Activated CD4-positive, alpha-beta T cell treated with anti-CD3 and anti-CD28 coated beads, Interleukin-2, amount 10 ng/mL, durations not matched to agents 7 days and 5 days (primary cell): ENCODE measurements around the gene CATSPERE. TPM values are rescaled to one million over a fixed set of nuclear protein-coding genes. Genes with fewer than 3 reads are reported as not detected.
A peak's percentile ranks its signal among the peaks of the same experiment; 100 is the strongest.

Experiments
- CTCF ChIA-PET: fragments of 350-600 bp; sonication (Branson Sonifier 250); formaldehyde crosslinking; loops from one replicate; lab custom pipeline; 2021; ENCODE audit warnings: antibody characterized with exemption; lab: Charles Lee
- POLR2A ChIA-PET: fragments of 350-600 bp; sonication (Branson Sonifier 250); formaldehyde crosslinking; loops from one replicate; lab custom pipeline; 2021; ENCODE audit warnings: antibody characterized with exemption; lab: Charles Lee
- DNase-seq: peaks from one replicate; pipeline ENCODE4 v3.0.0-alpha.2; 2020
- H3K27ac Mint-ChIP-seq: one replicate; pipeline ENCODE4 v1.8.0; 2021; ENCODE audit warnings: mild to moderate bottlenecking, moderate library complexity, mixed read lengths
- H3K27me3 Mint-ChIP-seq: one replicate; pipeline ENCODE4 v1.8.0; 2021; ENCODE audit warnings: mixed read lengths
- H3K36me3 Mint-ChIP-seq: one replicate; pipeline ENCODE4 v1.8.0; 2021; ENCODE audit warnings: low read depth, mixed read lengths
- H3K4me1 Mint-ChIP-seq: one replicate; pipeline ENCODE4 v1.8.0; 2021; ENCODE audit warnings: mixed read lengths
- H3K4me3 Mint-ChIP-seq: one replicate; pipeline ENCODE4 v1.8.0; 2021; ENCODE audit warnings: mild to moderate bottlenecking, moderate library complexity, mixed read lengths
- H3K9me3 Mint-ChIP-seq: one replicate; pipeline ENCODE4 v1.8.0; 2021; ENCODE audit warnings: mixed read lengths
- total RNA-seq, 2 experiments: library from RNA; stranded (reverse); gene quantifications; one replicate each; pipeline ENCODE4 v1.2.3, GENCODE V29; 2021

CATSPERE gene, protein sequence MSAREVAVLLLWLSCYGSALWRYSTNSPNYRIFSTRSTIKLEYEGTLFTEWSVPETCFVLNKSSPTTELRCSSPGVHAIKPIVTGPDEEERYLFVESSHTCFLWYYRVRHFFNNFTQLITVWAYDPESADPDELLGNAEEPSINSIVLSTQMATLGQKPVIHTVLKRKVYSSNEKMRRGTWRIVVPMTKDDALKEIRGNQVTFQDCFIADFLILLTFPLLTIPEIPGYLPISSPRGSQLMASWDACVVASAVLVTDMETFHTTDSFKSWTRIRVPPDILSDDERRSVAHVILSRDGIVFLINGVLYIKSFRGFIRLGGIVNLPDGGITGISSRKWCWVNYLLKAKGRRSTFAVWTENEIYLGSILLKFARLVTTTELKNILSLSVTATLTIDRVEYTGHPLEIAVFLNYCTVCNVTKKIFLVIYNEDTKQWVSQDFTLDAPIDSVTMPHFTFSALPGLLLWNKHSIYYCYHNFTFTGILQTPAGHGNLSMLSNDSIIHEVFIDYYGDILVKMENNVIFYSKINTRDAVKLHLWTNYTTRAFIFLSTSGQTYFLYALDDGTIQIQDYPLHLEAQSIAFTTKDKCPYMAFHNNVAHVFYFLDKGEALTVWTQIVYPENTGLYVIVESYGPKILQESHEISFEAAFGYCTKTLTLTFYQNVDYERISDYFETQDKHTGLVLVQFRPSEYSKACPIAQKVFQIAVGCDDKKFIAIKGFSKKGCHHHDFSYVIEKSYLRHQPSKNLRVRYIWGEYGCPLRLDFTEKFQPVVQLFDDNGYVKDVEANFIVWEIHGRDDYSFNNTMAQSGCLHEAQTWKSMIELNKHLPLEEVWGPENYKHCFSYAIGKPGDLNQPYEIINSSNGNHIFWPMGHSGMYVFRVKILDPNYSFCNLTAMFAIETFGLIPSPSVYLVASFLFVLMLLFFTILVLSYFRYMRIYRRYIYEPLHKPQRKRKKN
- under 1 TPM; 0.58 to 0.69 TPM for total RNA-seq

DNA sequence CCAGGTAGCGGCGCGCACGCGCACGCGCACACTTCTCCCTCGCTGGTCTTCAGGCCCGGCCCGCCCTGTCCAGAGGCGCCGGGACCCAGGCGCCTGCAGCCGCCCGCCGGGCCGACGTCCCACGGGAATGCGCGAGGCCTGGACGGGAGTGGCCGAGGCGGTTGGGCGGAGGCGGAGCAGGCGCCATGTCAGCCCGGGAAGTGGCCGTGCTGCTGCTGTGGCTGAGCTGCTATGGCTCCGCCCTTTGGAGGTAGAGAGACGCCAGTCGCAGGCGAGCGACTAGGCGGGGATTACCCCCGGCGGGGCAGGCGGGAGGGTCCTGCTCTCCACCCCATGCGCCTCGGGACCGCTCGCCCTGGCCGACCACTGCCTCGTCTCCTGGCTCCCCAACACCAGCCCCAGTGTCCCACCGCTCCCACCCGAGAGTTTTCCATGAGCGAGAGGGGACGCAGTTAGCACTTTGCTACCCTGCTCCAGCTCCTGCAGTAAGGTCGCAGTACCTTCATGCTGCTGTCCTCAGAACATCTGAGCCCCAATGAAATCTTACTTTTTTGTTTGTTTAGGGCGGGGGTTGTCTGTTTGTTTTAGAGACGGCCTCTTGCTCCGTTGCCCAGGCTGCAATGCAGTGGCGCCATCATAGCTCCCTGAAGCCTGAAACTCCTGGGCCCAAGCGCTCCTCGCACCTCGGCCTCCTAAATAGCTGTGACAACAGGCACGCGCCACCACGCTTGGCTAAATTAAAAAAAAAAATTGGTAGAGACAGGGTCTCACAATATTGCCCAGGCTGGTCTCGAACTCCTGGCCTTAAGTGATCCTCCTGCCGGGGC is at the start of gene CATSPERE:
TSS of gene CATSPERE (plus strand) at position 29 of the 827 bp plus-strand sequence. CDS start at position 186, 157 bp downstream.
- peak within 1 kb of the TSS; percentile 74 for H3K4me3 Mint-ChIP-seq
- ChIA-PET POLR2A (no interaction called here), CTCF (interaction anchor here (0.6 to 1.6 kb wide), 5 partner anchors 11 to 492 kb away, joined by 3 to 7 read pairs (median 4); no protein-coding TSS in a partner anchor)
- H3K27ac Mint-ChIP-seq, result peak within 1 kb of the TSS; percentile 91
- H3K4me1 Mint-ChIP-seq, result peaks cover 19% of the 10 kb centered on the region
- peak; percentile 81 for DNase-seq
- no peaks in the 10 kb centered on the region for H3K27me3 Mint-ChIP-seq
- H3K36me3 Mint-ChIP-seq, result peaks cover 23% of the 10 kb centered on the region
- peaks cover 12% of the 10 kb centered on the region for H3K9me3 Mint-ChIP-seq

DNA sequence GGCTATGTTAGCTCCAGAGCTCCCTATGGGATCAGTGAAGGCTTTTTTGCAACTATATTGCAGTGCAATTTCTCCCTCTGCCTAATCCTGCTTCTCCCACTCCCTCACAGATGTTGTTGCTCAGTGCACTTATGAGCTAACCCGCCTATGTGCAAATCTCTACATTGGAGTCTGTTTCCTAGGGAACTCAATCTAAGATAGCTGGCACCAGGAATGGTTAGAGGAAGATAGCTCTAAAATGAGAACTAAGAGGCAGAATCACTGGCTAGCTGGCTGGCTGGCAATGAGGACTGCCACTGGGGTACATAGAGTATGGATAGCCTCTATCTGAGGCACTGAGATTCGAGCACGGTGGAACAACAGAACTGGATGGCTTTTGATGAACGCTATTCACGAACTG is 48.9 kb upstream of the CATSPERE start:
- Mint-ChIP-seq H3K27me3 (no peaks in the 10 kb centered on the region), H3K27ac (no peak overlapping the region), H3K4me3 (no peak overlapping the region), H3K9me3 (no peaks in the 10 kb centered on the region), H3K36me3 (peaks cover 84% of the 10 kb centered on the region), H3K4me1 (peaks cover 6% of the 10 kb centered on the region)
- ChIA-PET POLR2A (interaction anchor here (0.6 kb wide), 1 partner anchor 589 kb away, joined by 3 read pairs; no protein-coding TSS in a partner anchor), CTCF (interaction anchor here (0.9 to 1.5 kb wide), 3 partner anchors 14 to 48 kb away, joined by 3 to 5 read pairs (median 5); no protein-coding TSS in a partner anchor)
- no peak for DNase-seq

DNA sequence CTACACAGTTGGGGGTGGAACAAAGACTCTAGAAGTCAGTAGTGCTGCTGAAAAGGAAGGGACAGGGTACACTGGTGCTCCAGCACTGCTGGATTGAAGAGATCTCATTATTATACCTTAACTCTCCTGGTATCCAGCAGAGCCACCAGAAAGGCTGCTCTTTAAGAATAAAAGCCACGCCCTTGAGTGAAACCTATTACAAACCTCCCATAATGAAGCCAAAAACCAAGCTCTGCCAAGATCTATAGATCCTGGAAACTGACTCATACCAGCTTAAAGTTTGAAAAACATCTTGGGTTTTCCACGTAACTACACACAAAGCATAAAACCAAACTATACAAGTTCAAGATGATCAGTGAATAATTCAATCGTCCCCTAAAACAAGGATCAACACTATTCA is 47.3 kb upstream of the CATSPERE start:
- no peak for DNase-seq
- H3K4me1 Mint-ChIP-seq, result peaks cover 6% of the 10 kb centered on the region
- peaks cover 82% of the 10 kb centered on the region for H3K36me3 Mint-ChIP-seq
- no peak overlapping the region for H3K4me3 Mint-ChIP-seq
- CTCF ChIA-PET, result interaction anchor here (1.1 to 1.7 kb wide), 4 partner anchors 8 to 60 kb away, joined by 3 to 8 read pairs (median 4); no protein-coding TSS in a partner anchor
- no peaks in the 10 kb centered on the region for H3K27me3 Mint-ChIP-seq
- H3K9me3 Mint-ChIP-seq, result no peaks in the 10 kb centered on the region
- no peak overlapping the region for H3K27ac Mint-ChIP-seq
- POLR2A ChIA-PET, result no interaction called here

DNA sequence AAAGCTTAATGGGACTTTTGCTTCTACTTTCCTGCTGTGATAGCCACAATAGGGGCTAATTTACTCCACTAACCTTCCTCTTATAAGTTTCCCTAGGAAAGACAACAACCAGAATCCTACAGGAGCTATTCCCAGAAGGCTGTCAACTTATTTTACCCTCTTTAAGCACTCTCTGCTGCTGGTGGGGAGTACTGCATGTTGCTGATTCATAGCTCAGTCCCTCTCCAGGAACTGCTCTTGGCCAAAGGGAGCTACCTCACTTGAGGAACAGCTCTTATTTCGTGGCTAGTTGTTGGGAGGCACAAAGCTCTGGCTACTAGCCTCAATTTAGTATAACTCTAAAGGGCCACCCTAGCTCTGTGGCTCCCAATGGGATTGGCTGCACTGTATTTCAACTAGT is 46.5 kb upstream of the CATSPERE start:
- H3K9me3 Mint-ChIP-seq, result no peaks in the 10 kb centered on the region
- ChIA-PET CTCF (interaction anchor here (0.6 to 1.7 kb wide), 3 partner anchors 13 to 1372 kb away, joined by 4 to 8 read pairs (median 5); no protein-coding TSS in a partner anchor), POLR2A (no interaction called here)
- H3K4me1 Mint-ChIP-seq, result peaks cover 6% of the 10 kb centered on the region
- no peak for DNase-seq
- peaks cover 81% of the 10 kb centered on the region for H3K36me3 Mint-ChIP-seq
- no peak overlapping the region for H3K27ac Mint-ChIP-seq
- H3K27me3 Mint-ChIP-seq, result no peaks in the 10 kb centered on the region
- H3K4me3 Mint-ChIP-seq, result no peak overlapping the region

DNA sequence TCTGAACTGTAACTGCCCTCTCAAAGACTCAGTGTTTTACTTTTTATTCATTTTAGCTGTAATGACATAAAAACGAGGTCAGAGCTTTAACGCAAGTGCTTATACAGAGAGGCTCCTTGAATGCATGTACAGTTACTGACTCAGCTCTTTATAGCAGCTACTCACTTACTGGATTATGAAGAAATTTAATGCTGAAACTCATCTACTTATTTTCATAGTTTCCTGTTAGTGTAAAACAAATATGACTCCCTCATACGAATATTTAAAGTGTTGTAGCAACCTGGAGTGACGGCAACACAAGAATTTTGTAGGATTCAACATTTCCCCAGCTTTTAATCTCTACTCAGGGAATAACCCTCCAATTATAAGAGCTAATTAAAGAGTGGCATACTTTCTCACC is 42.0 kb upstream of the CATSPERE start:
- POLR2A ChIA-PET, result no interaction called here

DNA sequence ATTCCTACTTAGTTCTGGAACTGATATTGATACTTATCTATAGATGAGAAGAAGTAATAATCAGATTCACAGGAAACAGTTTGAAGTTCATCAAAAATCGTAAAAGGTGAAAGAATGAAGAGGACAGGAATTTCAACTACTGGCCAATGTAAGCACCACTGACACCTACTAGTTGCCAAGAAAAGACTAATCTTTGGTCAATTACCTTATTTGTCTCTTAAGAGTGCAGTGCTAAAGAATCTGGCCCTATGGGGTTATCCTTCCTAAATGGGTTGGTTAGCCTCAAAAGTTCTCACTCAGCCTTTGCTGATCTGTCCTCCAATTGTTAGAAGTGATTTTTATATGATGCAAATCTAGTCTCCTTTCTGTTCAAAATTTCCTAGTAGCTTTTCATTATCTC is 38.9 kb upstream of the CATSPERE start:
- Mint-ChIP-seq H3K36me3 (peaks cover 52% of the 10 kb centered on the region), H3K27me3 (no peaks in the 10 kb centered on the region), H3K4me3 (no peak overlapping the region), H3K9me3 (no peaks in the 10 kb centered on the region), H3K4me1 (peaks cover 3% of the 10 kb centered on the region), H3K27ac (no peak overlapping the region)
- POLR2A ChIA-PET, result no interaction called here
- DNase-seq, result no peak
- CTCF ChIA-PET, result interaction anchor here (1.0 to 1.3 kb wide), 3 partner anchors 9 to 13 kb away, joined by 3 read pairs; no protein-coding TSS in a partner anchor

More for the DNA sequence above, 42.0 kb upstream of the CATSPERE start:
- Mint-ChIP-seq H3K27me3 (no peaks in the 10 kb centered on the region), H3K36me3 (peaks cover 60% of the 10 kb centered on the region), H3K4me1 (peaks cover under 1% of the 10 kb centered on the region), H3K9me3 (no peaks in the 10 kb centered on the region), H3K27ac (no peak overlapping the region), H3K4me3 (no peak overlapping the region)
- no peak for DNase-seq
- CTCF ChIA-PET, result interaction anchor here (0.6 to 1.2 kb wide), 2 partner anchors 8 to 27 kb away, joined by 3 to 4 read pairs; no protein-coding TSS in a partner anchor

DNA sequence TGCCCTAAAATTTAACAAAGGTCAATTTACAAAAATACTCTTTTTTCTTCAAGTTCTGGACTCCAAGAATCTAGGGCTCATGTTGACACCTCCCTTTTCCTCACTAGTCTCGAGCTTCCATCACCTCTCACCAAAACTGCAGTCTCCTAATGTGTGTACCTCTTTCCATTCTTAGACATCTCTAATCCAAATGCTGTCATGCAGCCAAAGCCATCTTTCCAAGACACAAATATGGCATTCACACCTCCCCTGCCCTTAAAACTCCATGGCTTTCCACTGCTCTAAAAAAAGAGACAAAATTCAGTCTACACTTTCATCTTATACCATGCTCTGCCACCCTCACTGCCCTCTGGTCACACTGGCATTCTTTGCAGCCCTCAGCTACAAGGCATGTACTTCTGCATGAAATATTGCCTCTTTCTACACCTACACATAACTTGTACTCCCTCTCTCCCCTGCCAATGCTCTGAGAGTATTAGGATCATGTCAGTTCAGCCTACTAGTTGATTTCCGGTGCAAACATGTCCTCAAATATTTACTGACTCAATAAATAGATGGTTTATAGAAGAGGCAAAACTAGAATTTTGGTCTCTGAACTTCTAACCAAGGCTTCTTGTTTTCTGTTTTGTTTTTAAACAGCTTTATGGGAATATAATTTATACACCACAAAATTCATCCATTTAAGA is 36.3 kb upstream of the CATSPERE start:
- POLR2A ChIA-PET, result no interaction called here

DNA sequence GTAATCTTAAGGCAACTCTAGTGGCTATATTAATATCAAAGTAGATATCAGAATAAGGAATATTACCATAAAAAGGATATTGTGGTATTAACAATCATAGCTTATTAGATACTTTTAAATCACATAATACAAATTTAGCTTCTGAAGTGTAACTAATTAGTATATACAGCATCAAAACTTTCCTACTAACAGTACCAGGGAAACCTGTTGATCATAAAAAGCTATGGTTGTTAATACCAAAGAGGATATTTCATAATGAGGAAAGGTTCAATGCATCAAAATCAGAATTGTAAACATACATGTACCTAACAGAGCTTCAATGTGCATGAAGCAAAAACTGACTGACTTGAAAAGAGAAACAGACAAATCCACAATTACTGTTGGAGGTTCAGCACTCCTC is 33.4 kb upstream of the CATSPERE start:
- Mint-ChIP-seq H3K27ac (no peak overlapping the region), H3K4me1 (peaks cover 7% of the 10 kb centered on the region), H3K9me3 (no peaks in the 10 kb centered on the region), H3K27me3 (no peaks in the 10 kb centered on the region), H3K4me3 (no peak overlapping the region), H3K36me3 (peaks cover 43% of the 10 kb centered on the region)
- DNase-seq, result no peak
- ChIA-PET CTCF (interaction anchor here (1.0 to 2.2 kb wide), 2 partner anchors 14 to 22 kb away, joined by 3 to 8 read pairs; no protein-coding TSS in a partner anchor), POLR2A (no interaction called here)

More for the DNA sequence above, 36.3 kb upstream of the CATSPERE start:
- CTCF ChIA-PET, result no interaction called here
- DNase-seq, result no peak
- H3K27me3 Mint-ChIP-seq, result no peaks in the 10 kb centered on the region
- H3K4me3 Mint-ChIP-seq, result no peak overlapping the region
- no peak overlapping the region for H3K27ac Mint-ChIP-seq
- peaks cover 7% of the 10 kb centered on the region for H3K4me1 Mint-ChIP-seq
- H3K9me3 Mint-ChIP-seq, result no peaks in the 10 kb centered on the region
- H3K36me3 Mint-ChIP-seq, result peaks cover 42% of the 10 kb centered on the region

DNA sequence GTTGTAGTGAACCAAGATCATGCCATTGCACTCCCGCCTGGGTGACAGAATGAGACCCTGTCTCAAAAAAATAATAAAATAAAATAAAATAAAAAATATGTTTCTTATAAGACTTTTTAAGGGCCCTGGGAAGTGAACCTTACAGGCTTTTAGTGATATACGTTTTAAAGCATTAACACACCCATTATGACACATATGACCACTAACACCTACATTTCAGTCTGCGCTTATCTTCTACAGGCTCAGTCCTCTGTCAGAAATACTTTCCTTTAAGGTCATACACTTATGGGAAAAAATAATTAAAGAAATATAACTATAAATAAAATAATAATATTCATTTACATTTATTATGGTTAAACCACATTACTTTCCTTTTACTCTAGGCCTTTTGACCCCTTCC is 31.3 kb upstream of the CATSPERE start:
- Mint-ChIP-seq H3K27me3 (no peaks in the 10 kb centered on the region), H3K4me3 (no peak overlapping the region), H3K4me1 (peaks cover 7% of the 10 kb centered on the region), H3K36me3 (peaks cover 34% of the 10 kb centered on the region), H3K9me3 (no peaks in the 10 kb centered on the region), H3K27ac (no peak overlapping the region)
- POLR2A ChIA-PET, result no interaction called here
- CTCF ChIA-PET, result no interaction called here
- DNase-seq, result no peak

DNA sequence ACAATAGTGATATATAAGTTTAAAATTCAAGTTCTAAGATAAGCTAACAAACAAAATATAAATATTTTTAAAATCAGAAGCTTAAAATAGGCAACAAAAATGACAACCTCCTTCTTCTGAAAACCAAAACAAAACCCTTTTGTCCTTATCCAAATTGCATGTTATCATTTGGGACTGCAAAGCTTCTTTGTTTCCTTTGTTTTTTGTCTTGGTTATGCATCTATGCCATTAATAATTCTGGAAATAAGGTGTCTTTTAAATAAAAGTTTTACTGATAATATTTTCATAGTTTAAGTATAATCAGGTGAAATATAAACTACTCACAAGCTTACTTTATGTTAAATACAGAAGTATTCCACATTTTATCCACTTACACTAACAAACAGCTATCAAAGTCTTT is 29.9 kb upstream of the CATSPERE start:
- ChIA-PET POLR2A (no interaction called here), CTCF (interaction anchor here (1.1 to 1.5 kb wide), 2 partner anchors 10 to 19 kb away, joined by 3 to 5 read pairs; no protein-coding TSS in a partner anchor)
- Mint-ChIP-seq H3K4me1 (peaks cover 13% of the 10 kb centered on the region), H3K4me3 (no peak overlapping the region), H3K27ac (no peak overlapping the region), H3K27me3 (no peaks in the 10 kb centered on the region), H3K9me3 (no peaks in the 10 kb centered on the region), H3K36me3 (peaks cover 31% of the 10 kb centered on the region)
- no peak for DNase-seq

DNA sequence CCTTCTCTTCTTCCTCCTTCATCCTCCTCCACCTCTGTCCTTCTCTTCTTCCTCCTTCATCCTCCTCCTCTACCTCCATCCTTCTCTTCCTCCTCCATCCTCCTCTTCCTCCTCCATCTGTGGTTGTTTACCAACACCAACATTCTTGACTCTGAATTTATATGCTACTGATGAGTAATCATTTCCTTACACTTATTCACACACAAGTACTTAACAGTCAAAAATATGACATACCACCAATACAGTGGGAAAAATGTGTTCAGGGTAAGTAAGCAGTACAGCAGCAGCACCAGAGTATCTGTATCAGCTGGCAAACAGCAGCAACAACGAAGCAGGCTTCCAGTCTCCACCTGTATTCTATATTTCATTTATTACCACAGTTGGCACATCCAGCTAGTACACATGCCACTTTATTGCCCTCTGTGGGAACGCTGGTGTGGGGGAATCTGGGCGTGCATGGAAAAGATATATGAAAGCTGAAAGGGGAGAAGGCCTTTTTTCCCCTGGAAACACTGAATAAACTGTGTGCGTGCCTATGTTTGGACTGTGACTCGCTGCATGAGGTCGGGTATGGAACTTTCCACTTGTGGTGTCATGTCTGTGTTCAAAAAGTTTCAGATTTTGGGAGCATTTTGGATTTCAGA is 25.4 kb upstream of the CATSPERE start:
- no peaks in the 10 kb centered on the region for H3K9me3 Mint-ChIP-seq
- peaks cover 25% of the 10 kb centered on the region for H3K4me1 Mint-ChIP-seq

More for the DNA sequence above, 25.4 kb upstream of the CATSPERE start:
- Mint-ChIP-seq H3K4me3 (no peak overlapping the region), H3K36me3 (peaks cover 30% of the 10 kb centered on the region), H3K27ac (peak overlapping the region; percentile 65), H3K27me3 (no peaks in the 10 kb centered on the region)
- ChIA-PET CTCF (interaction anchor here (1.2 to 1.4 kb wide), 2 partner anchors 13 to 22 kb away, joined by 3 to 4 read pairs; no protein-coding TSS in a partner anchor), POLR2A (no interaction called here)
- DNase-seq, result no peak
